GM18502 (cell line): ENCODE data around the gene WNT9B.

ENCODE experiments used
- ATAC-seq: cut with Tn5 transposase; IDR thresholded peaks from one replicate; pipeline ENCODE4 v1.9.1; 2021; ENCODE audit warnings: mild to moderate bottlenecking; ENCODE audit not compliant: unreplicated experiment, poor library complexity

Gene WNT9B

GRCh38 chr17:46877466-46877865, 26.1 kb downstream of the WNT9B start:
- ATAC-seq: no peak

GRCh38 chr17:46878055-46878454, 26.7 kb downstream of the WNT9B start:
- no peak for ATAC-seq

- ATAC-seq: no peak
Measured at GRCh38 chr17:46879101-46879500, 27.7 kb downstream of the WNT9B start.

- ATAC-seq: no peak
Measured at GRCh38 chr17:46881015-46881414, 29.6 kb downstream of the WNT9B start.

GRCh38 chr17:46882666-46883065, 31.3 kb downstream of the WNT9B start:
- ATAC-seq: no peak

GRCh38 chr17:46883871-46884520, 32.6 kb downstream of the WNT9B start:
- no peak for ATAC-seq

GRCh38 chr17:46884552-46884951, 33.2 kb downstream of the WNT9B start:
- no peak for ATAC-seq

- no peak for ATAC-seq
Measured at GRCh38 chr17:46885415-46886309, 34.3 kb downstream of the WNT9B start.

- ATAC-seq: no peak
Measured at GRCh38 chr17:46886310-46886663, 34.9 kb downstream of the WNT9B start.

GRCh38 chr17:46887717-46888116, 36.3 kb downstream of the WNT9B start:
- ATAC-seq: no peak

- no peak for ATAC-seq
Measured at GRCh38 chr17:46888727-46889126, 37.3 kb downstream of the WNT9B start.

- no peak for ATAC-seq
Measured at GRCh38 chr17:46889519-46889918, 38.1 kb downstream of the WNT9B start.

- no peak for ATAC-seq
Measured at GRCh38 chr17:46889992-46890564, 38.7 kb downstream of the WNT9B start.

- ATAC-seq: no peak
Measured at GRCh38 chr17:46890638-46891037, 39.3 kb downstream of the WNT9B start.

GRCh38 chr17:46892192-46892703, 40.9 kb downstream of the WNT9B start:
- no peak for ATAC-seq

- ATAC-seq: no peak
Measured at GRCh38 chr17:46894024-46894423, 42.6 kb downstream of the WNT9B start.

- ATAC-seq: no peak
Measured at GRCh38 chr17:46894476-46895151, 43.2 kb downstream of the WNT9B start.

- no peak for ATAC-seq
Measured at GRCh38 chr17:46895171-46895570, 43.8 kb downstream of the WNT9B start.

- ATAC-seq: no peak
Measured at GRCh38 chr17:46896991-46897390, 45.6 kb downstream of the WNT9B start.

GRCh38 chr17:46898364-46898763, 47.0 kb downstream of the WNT9B start:
- no peak for ATAC-seq

- no peak for ATAC-seq
Measured at GRCh38 chr17:46898860-46899259, 47.5 kb downstream of the WNT9B start.
